Measurements from ENCODE around the gene NSFL1C. TPM values are rescaled to one million over a fixed set of nuclear protein-coding genes. Genes with fewer than 3 reads are reported as not detected.

The NSFL1C gene
- 34.4 and 37.9 TPM in 2 replicates for total RNA-seq

GRCh38 chr20:1466211-1467081, at the start of gene NSFL1C:
Gene NSFL1C, minus strand, starts transcription at chr20:1466849. Its CDS starts 25 bp downstream, at chr20:1466824.

GRCh38 chr20:1491281-1491840, 24.7 kb upstream of the NSFL1C start, which contains the start of gene SIRPB2:
Gene SIRPB2, minus strand, starts transcription at chr20:1491420. Its CDS starts 61 bp downstream, at chr20:1491359.

GRCh38 chr20:1392693-1393506, 73.7 kb downstream of the NSFL1C start, which contains the start of gene FKBP1A:
Gene FKBP1A, minus strand, starts transcription at chr20:1393054. Its CDS starts 56 bp downstream, at chr20:1392998.

Other genes with a start within 250 kb of the NSFL1C start
- gene RAD21L1, start 240.8 kb downstream of the NSFL1C start, total RNA-seq = 0.57 and 0.66 TPM in 2 replicates
- gene SNPH, start 200.6 kb downstream of the NSFL1C start, total RNA-seq = 11.8 and 20.2 TPM in 2 replicates
- 0.43 and 2.2 TPM in 2 replicates for gene SDCBP2, start 137.7 kb downstream of the NSFL1C start, total RNA-seq
- gene FKBP1A, start 73.8 kb downstream of the NSFL1C start, total RNA-seq = 168 and 202 TPM in 2 replicates
- not detected in 2 replicates for gene SIRPB2, start 24.6 kb upstream of the NSFL1C start, total RNA-seq
- gene SIRPD, start 90.9 kb upstream of the NSFL1C start, total RNA-seq = not detected in 2 replicates
- gene SIRPB1, start 153.2 kb upstream of the NSFL1C start, total RNA-seq = 1.4 and 2.2 TPM in 2 replicates
- not detected in 2 replicates for gene SIRPG, start 190.9 kb upstream of the NSFL1C start, total RNA-seq